A549 (cell line): ENCODE data around the gene MEGF6.

Source experiments
- CTCF ChIP-seq: fragments of >200 bp; sonication (Bioruptor Twin); formaldehyde crosslinking; IDR thresholded peaks from 3 replicates; pipeline ENCODE4 v1.5.1; 2016
- FOSB ChIP-seq: fragments of 250-450 bp; sonication (Bioruptor Pico); IDR thresholded peaks from 2 replicates; pipeline ENCODE4 v1.5.0; 2020; ENCODE audit warnings: mild to moderate bottlenecking, moderate library complexity
- SMC3 ChIP-seq: fragments of >200 bp; sonication (Bioruptor Twin); formaldehyde crosslinking; IDR thresholded peaks from 3 replicates; pipeline ENCODE4 v1.6.1; 2018; ENCODE audit warnings: inconsistent platforms

- no peak for TF ChIP-seq SMC3
- no peak for TF ChIP-seq CTCF
- no peak for TF ChIP-seq FOSB (CRISPR knock-in tag)
Observed at GRCh38 chr1:3503525-3503886, 107.8 kb downstream of the MEGF6 start.
